ENCODE results near the gene PIAS1.
A peak's percentile ranks its signal among the peaks of the same experiment; 100 is the strongest.
"Not testable (repeated sequence)": the region's sequence is repeated elsewhere in the genome, so short reads cannot be mapped to it uniquely, and the experiment has no call there.

PIAS1 gene

DNA sequence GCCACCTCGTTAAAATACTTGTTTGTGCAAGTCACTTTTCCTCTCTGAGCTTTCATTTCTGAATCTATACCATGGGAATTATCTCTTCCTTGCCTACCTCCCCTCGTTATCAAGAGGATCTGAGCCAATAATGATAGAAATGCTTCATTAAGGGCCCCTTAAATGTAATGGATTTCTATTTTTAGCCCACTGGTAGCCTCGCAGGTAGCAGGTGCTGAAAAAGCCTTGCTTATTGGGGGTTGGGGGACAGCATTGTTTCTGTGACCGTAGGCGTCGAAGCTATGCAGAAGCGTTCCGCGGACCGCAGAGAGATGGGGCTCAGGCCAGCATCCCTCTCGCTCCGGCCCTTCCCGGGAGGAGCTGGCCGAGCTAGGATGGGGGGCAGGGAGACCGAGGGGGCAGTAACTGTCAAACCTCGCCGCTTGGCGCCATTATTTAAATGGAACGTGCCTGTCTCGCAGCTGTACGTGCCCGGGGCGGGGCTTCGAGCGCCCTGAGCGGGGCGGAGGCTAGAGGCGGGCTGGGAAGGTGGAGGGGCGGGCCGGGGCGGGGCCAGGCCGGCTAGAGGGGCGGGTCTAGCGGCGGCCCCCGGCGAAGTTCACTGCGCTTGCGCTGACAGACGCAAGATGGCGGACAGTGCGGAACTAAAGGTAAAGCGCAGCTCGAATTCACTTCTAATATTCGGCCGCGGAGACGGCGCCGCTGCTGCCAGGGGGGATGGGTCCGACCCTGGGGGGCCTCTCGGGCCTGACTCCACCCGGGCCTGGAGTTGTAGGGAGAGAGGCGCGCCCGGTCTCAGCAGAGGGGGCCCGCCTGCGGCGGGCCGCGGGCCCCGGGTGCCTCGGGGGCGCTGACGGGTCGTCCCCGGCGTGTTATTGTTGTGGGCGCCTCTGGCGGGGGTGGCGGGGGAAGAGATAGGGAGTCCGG is at the start of gene PIAS1:
Gene PIAS1, plus strand, starts transcription at position 615 of the 927 bp plus-strand sequence. Its CDS starts 12 bp downstream, at position 627.
- DNase-seq = peak; percentile 30 to 96 (median 91)

DNA sequence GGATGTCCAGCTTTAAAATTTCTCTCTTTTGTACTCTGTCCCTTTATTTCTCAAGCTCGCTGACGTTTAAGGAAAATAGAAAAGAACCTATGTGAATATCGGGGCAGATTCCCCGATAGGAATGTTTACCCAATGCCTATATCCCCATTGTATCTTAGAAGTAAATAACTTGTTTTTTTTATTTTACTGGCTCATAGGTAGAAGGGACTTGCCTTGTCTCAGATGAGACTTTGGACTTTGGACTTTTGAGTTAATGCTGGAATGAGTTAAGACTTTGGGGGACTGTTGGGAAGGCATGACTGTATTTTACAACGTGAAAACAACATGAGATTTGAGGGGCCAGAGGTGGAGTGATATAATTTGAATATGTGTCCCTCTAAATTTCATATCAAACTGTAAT is 46.5 kb upstream of the PIAS1 start:
- DNase-seq = not testable (repeated sequence)

DNA sequence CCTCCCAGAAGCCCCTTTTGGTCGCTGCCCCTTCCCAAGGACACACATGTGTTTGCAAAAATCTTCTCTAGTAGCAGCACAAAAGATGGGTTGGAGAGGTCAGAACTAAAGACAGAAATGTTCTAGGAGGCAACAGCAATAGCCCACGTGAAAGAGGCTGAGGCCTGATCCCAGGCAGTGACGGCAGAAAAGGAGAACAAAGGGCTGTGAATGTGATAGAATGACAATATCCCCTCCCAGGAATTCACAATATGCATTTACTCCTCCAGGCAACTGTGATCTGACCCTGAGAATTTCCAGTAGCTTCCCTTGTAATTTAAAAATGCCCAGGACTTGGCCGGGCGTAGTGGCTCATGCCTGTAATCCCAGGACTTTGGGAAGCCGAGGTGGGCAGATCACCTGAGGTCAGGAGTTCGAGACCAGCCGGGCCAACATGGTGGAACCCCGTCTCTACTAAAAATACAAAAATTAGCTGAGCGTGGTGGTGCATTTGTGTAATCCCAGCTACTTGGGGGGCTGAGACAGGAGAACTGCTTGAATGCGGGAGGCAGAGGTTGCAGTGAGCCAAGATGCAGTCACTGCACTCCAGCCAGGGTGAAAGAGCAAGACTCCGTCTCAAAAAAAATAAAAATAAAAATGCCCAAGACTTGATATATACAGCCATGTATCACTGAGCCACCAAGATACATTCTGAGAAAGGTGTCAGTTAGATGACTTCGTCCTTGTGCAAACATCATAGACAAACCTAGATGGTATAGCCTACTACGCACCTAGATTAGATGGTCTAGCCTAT is 43.6 kb upstream of the PIAS1 start:
- no peak for DNase-seq

DNA sequence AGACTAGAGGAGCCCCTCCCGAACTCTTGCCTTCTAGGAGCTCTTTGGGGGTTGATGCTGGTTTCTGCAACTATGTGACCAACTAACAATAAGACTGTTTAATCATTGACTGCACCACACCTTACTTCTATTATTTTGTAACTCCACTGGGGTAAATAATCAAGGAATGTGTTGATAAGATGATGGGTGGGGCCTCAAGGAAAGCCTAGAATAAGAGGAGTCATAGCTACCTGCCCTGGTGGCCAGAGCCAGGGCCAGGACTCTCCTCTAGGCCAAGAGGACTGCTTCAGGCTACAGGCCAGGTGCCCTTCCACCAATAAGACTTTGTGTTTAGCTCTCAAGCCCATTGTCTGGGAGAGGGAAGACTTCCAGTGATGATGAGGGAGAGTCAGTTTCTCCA is 41.2 kb upstream of the PIAS1 start:
- no peak for DNase-seq

DNA sequence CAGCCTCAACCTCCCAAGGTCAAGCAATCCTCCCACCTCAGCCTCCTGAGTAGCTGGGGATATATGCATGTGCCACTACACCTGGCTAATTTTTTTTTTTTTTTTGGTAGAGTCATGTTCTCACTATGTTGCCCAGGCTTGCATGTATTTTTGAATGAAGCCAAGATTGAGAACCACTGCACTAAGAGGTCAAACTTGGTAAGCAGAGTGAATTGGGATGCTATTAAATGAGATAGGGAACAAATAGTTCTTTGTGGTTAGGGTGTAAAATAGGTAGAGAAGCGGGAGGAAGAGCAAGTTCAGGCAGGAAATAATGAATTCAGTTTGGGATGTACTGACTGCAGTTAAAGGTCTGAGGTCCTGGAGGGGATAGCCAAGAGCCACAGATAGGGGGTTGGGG is 39.9 kb upstream of the PIAS1 start:
- no peak for DNase-seq

DNA sequence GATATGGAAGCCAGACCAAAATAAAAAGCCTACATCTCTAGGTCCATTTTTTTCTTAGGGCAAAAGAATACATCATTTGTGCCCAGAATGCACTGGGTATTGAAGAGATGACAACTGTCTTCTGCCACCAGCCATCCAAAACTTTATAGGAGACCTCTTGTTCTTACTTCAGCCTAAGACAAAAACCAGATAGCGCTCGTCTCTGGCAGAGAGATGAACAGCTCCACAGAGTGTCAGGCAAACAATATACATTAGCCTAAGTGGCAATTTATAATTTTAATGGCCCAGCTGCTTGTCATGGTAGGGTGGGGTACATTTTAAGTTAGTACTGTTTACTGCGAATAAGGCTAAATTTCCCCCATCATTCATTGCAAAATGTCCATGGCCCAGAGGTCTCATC is 38.9 kb upstream of the PIAS1 start:
- DNase-seq = no peak

DNA sequence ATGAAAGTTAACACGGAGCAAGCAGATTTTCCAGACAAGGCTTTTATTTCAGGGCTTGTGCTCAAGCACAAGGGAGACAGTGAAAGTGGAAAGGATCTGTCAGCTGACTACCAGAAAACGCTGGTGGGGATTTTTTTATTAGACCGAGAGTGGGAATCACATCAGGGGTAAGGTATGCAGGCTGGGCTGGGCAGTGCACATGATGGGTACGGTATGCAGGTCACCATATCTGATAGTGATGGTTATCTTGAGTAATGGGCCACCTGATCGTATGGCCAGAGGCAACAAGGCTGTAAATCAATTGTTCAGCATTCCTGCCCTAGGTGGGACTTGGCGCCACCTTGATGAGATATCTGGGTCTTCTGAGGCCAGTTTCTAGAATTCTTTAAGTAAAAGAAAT is 36.9 kb upstream of the PIAS1 start:
- DNase-seq = no peak

DNA sequence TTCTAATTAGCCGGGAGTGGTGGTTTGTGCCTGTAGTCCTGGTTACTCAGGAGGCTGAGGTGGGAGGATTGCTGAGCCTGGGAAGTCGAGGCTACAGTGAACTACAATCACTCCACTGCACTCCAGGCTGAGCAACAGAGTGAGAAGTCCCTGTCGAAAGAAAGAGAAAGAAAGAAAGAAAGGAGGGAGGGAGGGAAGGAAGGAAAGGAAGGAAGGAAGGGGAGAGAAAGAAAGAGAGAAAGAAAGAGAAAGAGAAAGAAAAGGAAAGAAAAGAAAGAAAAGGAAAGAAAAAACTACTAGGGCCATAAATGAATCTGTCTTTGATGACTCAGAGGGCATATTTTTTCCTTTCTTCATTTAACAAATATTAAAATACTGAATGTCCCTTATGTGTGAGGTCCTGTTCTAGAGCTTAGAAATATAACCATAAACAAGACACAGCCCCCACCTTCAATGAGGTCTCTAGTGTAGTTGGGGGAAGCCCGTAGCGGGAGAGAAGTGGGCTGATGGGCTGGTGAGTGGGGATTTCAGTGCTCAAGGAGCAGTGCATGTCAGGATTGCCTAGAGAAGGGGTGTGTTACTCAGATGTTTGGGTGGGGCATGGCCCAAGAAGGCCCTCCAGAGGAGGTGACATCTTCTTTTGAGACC is 35.2 kb upstream of the PIAS1 start:
- DNase-seq = no peak

DNA sequence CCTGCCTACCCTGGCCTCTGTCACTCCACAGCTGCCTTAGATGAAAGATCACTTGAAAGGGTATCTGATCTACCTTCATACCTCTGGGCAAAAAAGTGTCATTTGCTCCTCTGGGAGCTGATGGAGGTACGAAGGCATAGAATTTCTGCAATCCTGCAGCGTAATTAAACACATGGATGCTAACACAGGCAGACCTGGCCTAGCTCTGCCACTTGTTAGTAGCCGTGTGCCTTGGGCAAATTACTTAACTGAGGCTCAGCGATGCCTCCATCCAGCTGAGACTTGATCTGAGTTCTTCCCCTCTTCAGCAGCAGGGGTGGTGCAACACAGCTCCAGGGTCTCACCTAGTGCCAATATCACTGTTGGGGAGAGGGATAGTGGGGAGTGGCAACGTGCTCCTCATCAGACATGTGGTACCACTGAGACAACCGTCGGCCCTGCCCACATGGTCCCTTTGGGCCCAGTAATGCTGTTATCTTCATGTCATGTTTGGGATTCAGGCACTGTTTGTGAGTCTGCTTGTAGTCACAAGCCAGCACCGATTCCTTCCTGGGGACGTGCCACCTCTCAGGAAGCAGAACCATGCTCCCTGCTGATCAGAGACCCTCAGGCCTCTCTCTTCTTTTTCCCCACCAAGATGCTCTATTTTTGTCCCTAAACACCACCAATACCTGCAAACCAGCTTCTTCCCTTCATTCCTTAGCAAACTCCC is 34.1 kb upstream of the PIAS1 start:
- no peak for DNase-seq

DNA sequence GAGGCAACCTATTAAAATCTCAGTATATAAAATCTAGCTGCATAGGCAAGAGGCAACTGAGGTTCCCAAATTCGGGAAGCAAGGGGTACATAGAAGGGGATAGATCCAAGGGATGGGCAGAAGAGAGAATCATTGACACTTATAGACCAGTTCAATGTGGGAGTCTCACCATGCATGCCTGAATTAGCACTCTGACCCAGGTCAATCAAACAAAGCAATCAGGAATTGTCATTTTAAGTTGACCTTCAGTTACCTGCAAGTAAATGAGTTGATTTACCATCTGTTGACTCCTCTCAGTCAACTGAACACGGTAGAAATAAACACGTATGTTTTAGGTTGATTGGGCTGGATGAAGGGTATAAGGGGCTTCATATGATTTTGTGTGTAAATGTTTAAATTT is 33.4 kb upstream of the PIAS1 start:
- no peak for DNase-seq

DNA sequence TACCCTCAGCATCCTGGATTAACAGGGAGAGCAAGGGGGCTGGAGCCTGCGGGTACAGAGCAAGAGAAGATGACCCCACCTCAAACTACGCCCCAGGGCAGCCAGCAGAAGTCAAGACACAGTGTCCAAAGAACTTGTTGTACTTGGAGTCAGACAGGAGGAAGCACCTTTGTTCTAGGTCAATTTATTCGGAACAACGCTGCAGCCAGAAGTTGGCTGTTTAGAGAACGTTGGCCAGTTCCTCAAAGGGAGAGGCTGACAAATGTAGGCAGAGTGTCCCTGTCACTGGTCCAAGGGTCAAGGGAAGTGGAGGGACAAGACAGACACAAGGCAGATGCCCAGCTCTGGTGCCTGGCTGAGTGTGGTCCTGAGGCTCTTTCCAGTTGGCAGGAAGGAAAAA is 32.1 kb upstream of the PIAS1 start:
- peak in 2 of 58 donors; percentile 4 to 24 for DNase-seq

DNA sequence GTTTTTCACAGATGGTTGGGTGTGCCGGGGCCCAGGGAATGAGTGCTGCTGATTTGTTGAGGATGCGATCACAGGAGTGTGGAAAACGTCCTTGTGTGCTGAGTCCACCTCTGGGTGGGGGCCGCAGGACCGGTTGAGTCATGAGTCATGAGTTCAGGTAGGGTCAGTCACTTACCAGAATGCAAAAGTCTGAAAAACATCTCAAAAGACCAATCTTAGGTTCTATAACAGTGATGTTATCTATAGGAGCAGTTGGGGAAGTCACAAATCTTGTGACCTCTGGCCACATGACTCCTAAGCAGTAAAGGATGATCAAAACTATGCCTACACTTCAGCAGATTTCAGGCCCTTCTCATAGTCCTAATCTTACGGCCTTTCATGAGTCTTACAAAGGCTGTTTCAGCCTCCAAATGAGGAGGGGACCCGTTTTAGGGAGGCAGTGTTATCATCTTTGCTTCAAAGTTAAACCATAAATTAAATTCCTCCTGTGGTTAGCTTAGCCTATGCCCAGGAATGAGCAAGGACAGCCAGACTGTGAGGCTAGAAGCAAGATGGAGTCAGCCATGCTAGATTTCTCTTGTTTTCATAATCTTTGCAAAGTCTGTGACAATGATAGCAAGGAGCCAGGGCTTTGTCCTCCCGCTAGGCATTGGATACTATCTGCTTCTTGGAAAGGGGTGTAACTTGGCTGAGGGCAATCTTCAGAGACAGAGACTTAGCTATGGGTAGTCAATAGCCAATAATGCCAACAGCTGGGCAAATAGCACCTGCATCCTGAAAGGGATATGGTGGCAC is 30.6 kb upstream of the PIAS1 start:
- no peak for DNase-seq

DNA sequence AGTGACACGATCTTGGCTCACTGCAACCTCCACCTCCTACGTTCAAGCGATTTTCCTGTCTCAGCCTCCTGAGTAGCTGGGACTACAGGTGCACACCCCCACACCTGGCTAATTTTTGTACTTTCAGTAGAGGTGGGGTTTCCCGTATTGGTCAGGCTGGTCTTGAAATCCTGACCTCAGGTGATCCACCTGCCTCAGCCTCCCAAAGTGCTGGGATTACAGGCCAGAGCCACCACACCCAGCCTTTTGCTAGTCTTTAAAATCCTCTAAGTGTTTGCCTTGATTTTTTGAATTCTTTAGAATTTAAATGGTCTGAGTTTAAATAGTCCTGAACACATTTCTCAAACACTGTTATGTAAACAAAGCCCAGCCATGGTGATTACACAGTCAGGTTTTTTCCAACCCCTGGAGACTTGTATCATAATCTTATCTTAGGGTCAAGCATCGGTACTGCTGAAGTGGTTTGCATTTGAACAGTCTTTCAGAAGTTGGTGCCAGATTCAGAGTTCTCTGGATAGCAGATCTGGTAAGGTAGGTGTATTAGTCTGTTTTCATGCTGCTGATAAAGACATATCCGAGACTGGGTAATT is 28.2 kb upstream of the PIAS1 start:
- no peak for DNase-seq

DNA sequence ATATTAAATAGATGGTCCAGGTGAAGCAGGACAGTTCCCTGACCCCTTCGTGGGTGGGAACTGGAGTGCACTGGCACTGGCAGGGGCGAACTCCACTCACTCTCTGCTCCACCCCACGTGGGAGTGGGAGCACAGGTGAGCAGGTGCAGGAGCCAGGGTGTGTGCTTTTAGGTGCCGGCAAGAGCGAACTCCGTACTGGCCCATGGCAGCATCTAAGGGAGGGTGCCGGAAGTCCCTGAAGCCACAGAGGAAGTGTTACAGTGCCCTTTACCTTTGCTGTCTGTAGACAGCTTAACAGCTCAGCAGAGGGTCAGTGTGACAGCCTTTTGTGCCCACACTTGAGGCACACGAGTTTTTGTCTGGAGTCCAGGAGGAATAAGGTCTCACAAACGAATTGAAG is 26.7 kb upstream of the PIAS1 start:
- DNase-seq = no peak

DNA sequence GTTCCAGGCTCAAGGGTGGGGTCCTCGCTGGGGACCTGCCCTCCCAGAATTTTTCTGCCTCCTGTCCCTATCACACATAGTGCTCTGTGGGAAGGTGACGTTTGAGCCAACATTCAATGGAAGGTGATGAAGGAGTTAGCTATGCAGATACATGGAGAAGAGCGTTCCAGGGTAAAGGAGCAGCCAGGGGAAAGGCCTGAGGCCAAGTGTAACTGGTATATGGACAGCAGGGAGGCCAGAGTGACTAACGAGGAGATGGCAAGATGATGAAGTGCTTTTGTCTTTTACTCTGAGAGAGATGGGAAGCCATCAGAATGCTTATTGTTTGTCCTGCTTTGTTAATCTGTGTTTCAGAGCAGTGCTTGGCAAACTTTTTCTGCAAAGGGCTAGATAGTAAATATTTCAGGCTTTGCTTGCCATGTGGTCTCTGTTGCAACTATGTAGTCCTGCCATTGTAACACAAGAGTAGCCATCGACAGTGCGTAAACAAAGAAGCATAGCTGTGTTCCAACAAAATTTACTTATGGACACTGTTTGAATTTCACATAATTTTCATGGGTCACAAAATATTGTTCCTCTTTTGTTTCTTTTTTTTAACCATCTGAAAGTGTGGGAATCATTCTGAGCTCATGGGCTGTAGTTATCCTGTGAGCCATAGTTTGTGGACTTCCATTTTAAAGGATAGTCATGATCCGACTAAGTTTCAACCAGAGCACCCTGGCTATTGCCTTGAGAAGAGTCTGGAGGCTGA is 25.8 kb upstream of the PIAS1 start:
- no peak for DNase-seq

DNA sequence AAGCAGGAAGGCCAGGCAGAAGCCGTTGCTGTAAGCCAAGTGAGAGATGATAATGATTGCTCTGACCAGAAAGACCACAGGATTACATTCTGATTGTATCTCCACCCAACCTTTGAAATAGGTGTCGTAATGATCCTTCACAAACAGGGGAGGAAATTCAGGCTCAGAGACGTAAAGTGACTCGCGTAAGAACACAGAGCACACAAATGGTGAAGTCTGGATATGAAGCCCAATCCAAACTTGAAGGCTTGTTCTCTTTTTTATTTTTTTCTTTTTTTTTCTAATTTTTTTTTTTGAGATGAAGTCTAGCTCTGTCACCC is 25.3 kb upstream of the PIAS1 start:
- DNase-seq = no peak

DNA sequence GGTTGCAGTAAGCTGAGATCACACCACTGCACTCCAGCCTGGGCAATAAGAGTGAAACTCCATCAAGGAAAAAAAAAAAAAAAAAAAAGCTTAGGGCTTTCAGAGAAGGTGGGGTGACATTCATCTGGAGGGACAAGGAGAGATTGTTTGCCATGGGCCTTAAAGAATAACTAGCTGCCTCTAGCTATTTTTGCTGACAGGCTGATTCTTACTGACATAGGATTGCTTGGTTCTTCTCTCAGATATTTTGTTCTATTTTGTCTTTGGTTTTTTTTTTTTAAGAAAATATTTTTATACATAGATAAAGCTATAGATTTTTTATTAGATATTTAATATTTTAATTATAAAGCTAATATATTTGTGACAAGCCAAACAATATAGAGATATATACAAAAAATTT is 24.2 kb upstream of the PIAS1 start:
- no peak for DNase-seq

DNA sequence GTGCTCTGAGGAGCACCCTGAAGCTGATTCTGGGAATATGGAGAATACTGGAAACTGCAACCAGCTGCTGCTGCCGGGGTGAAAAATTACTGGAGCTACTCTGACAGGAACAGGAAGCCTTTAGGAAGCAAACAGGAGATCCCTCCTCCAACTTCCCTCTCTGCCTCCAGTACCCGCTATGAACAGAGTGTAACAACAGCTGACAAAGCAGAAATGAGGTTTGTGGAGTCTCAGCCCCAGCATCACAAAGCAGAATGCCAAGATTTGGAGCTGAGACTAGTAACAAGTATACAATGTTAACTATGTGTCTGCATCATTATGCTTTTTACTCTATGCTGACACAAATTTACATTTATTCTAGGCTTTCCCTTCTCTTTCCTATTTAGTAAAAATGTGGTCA is 22.7 kb upstream of the PIAS1 start:
- peak in 1 of 58 donors; percentile 3 for DNase-seq

DNA sequence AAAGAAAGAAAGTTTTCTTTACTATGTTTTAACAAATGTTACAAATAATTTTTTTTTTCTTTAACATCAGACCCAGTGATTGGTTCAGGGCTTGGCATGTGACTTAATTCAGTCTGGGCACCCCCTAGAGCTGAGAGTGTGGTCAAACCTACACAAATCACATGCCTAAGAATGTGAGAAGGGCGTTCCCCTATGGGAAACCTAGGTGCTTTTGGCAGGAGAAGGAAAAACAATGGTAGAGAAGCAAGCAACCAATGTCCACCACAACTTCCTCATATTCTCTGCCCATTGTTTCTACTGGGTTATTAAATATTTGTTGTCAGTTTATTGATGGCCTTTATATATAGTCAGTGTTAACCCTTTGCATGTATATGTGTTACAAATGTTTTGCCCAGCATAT is 21.4 kb upstream of the PIAS1 start:
- no peak for DNase-seq

DNA sequence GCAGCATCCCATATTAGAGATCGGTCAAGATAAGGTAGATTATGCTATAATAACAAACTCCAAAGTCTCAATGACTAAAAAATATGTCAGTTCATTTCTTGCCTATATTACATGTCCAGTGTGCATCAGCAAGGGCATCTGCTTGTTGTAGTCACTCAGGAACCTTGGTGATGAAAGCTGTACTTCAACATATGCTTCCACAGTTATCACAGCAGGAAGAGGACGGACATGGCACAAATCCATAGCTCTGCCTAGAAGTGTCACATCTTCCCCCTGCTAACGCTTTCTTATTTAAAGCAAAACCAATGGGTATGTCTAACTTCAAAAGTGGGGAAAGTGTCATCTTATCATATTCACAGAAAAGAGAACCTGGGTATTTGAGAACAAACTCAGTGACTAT is 20.0 kb upstream of the PIAS1 start:
- DNase-seq = no peak
